K562 (cell line): Measurements from ENCODE around the gene DDHD1. TPM values are rescaled to one million over a fixed set of nuclear protein-coding genes. Genes with fewer than 3 reads are reported as not detected.

Experiments
- ATAC-seq: fragments of 200-7000 bp; cut with Tn5 transposase; 3 replicates; pipeline ENCODE4 v1.9.1; 2020; ENCODE audit warnings: moderate library complexity
- BruUV-seq: library from RNA; stranded (reverse); fragments of 400-500 nt; replicated peaks from 2 replicates; lab custom pipeline; 2021; lab: Mats Ljungman, UMichigan
- CTCF ChIA-PET: fragments of 300-600 bp; formaldehyde crosslinking; extraction: SDS; loops from one replicate; lab custom pipeline; 2021; ENCODE audit warnings: low intra/inter-chr PET ratio; lab: Yijun Ruan, JAX
- POLR2A ChIA-PET: fragments of 300-600, 350-650 bp; sonication (Branson Sonifier 250); formaldehyde crosslinking; extraction: SDS; loops from one replicate; lab custom pipeline; 2021; ENCODE audit warnings: antibody characterized with exemption, inconsistent platforms; lab: Yijun Ruan, JAX
- DNase-seq, 4 experiments: peaks; one replicate each; pipeline versions ENCODE4 v3.0.0 to v3.0.0-alpha.2; 2011 to 2018; ENCODE audit warnings: low spot score in 3 of 4, mixed read lengths in 3 of 4; ENCODE audit errors: extremely low read depth in 1 of 4
- FAIRE-seq: peaks from 2 replicates; lab custom pipeline; 2011; peaks lifted over from hg19 to GRCh38; lab: Jason Lieb, UNC
- H2AFZ ChIP-seq: 2 replicates; pipeline ENCODE4 v1.6.0; 2011; ENCODE audit warnings: low read depth, low read length, control low read depth, inconsistent platforms
- H3K27ac ChIP-seq: fragments of 200-600 bp; 3 replicates; pipeline ENCODE4 v1.8.0; 2011; ENCODE audit warnings: low read depth, mild to moderate bottlenecking, control low read depth, inconsistent platforms, low read length, moderate library complexity, mixed read lengths; ENCODE audit errors: extremely low read depth
- H3K27me3 ChIP-seq, 2 experiments: fragments of 300-600 bp in 1 of 2; 2 replicates in 1 of 2; 3 replicates in 1 of 2; pipeline versions ENCODE4 v1.6.0 to v1.8.0; 2011; ENCODE audit warnings: inconsistent platforms in 2 of 2, low read length in 2 of 2, mild to moderate bottlenecking in 1 of 2, mixed read lengths in 1 of 2, moderate library complexity in 1 of 2; ENCODE audit not compliant: control insufficient read depth in 2 of 2, insufficient read depth in 2 of 2
- H3K36me3 ChIP-seq: fragments of 300-600 bp; 3 replicates; pipeline ENCODE4 v1.8.0; 2011; ENCODE audit warnings: mild to moderate bottlenecking, low read length, inconsistent platforms; ENCODE audit not compliant: control insufficient read depth, insufficient read depth
- H3K4me1 ChIP-seq, 2 experiments: fragments of 200-600 bp in 1 of 2; replicated peaks in 1 of 2; 2 replicates in 1 of 2; 3 replicates in 1 of 2; pipeline versions ENCODE4 v1.5.1 to v1.8.0; 2011; ENCODE audit warnings: inconsistent platforms in 2 of 2, low read length in 2 of 2, mild to moderate bottlenecking in 1 of 2, mixed read lengths in 1 of 2, moderate library complexity in 1 of 2; ENCODE audit not compliant: control insufficient read depth in 2 of 2, insufficient read depth in 2 of 2
- H3K4me2 ChIP-seq: 2 replicates; pipeline ENCODE4 v1.6.1; 2011; ENCODE audit warnings: low read length, control low read depth, inconsistent platforms, mixed read lengths; ENCODE audit not compliant: insufficient read depth
- H3K4me3 ChIP-seq: fragments of 200-600 bp; sonication (generic), shearing (Covaris generic); 2 replicates; pipeline ENCODE4 v1.5.1; 2016; ENCODE audit warnings: control low read depth, inconsistent platforms
- H3K79me2 ChIP-seq: fragments of 200-600 bp; 3 replicates; pipeline ENCODE4 v1.8.0; 2011; ENCODE audit warnings: low read length, inconsistent platforms; ENCODE audit not compliant: control insufficient read depth, insufficient read depth
- H3K9ac ChIP-seq, 2 experiments: 2 replicates each; pipeline versions ENCODE4 v1.6.0 to v1.6.1; 2011; ENCODE audit warnings: low read depth in 2 of 2, low read length in 2 of 2, control low read depth in 1 of 2, inconsistent platforms in 1 of 2, mild to moderate bottlenecking in 1 of 2, mixed read lengths in 1 of 2; ENCODE audit not compliant: insufficient read depth in 1 of 2
- H3K9me1 ChIP-seq: one replicate; pipeline ENCODE4 v1.6.0; 2011; ENCODE audit warnings: inconsistent platforms, mild to moderate bottlenecking, low read length, moderate library complexity; ENCODE audit not compliant: control insufficient read depth, insufficient read depth
- H3K9me3 ChIP-seq: replicated peaks from 2 replicates; pipeline ENCODE4 v1.5.1; 2011; ENCODE audit warnings: low read depth, low read length, inconsistent platforms; ENCODE audit not compliant: control insufficient read depth, insufficient read depth
- H4K20me1 ChIP-seq: replicated peaks from 2 replicates; pipeline ENCODE4 v1.6.1; 2011; ENCODE audit warnings: low read length, inconsistent platforms, mixed read lengths; ENCODE audit not compliant: control insufficient read depth, insufficient read depth
- CEBPG ChIP-seq, 3 experiments: fragments of 200-800 bp in 1 of 3; sonication (Bioruptor generic) in 1 of 3; sonication (generic) in 1 of 3; formaldehyde crosslinking in 1 of 3; IDR thresholded peaks in 2 of 3; conservative IDR thresholded peaks in 1 of 3; 2 replicates each; pipeline versions ENCODE4 v1.6.1 to v1.8.0; 2016 to 2022; ENCODE audit warnings: missing compliant biosample characterization in 2 of 3, missing genetic modification characterization in 2 of 3, mild to moderate bottlenecking in 1 of 3, missing genetic modification reagents in 1 of 3
- CTBP1 ChIP-seq: fragments of 450-650 bp; IDR thresholded peaks from 2 replicates; pipeline ENCODE4 v1.6.1; 2016; ENCODE audit warnings: borderline replicate concordance
- MAFG ChIP-seq: fragments of 450-650 bp; conservative IDR thresholded peaks from 2 replicates; pipeline ENCODE4 v1.6.1; 2016; ENCODE audit warnings: missing genetic modification characterization, missing compliant biosample characterization
- MECOM ChIP-seq: fragments of 250-450 bp; sonication (Bioruptor Pico); IDR thresholded peaks from 2 replicates; pipeline ENCODE4 v1.8.0; 2022; ENCODE audit warnings: inconsistent platforms
- NR4A1 ChIP-seq, 2 experiments: fragments of 250-450 bp in 1 of 2; fragments of 450-650 bp in 1 of 2; sonication (Bioruptor Pico) in 1 of 2; IDR thresholded peaks; 2 replicates each; pipeline versions ENCODE4 v1.4.0 to v1.6.1; 2016 to 2020; ENCODE audit warnings: mild to moderate bottlenecking in 2 of 2, missing compliant biosample characterization in 1 of 2, missing genetic modification characterization in 1 of 2, moderate library complexity in 1 of 2
- RAD51 ChIP-seq: fragments of 450-650 bp; IDR thresholded peaks from 2 replicates; pipeline ENCODE4 v1.7.1; 2016; ENCODE audit warnings: low read depth, mild to moderate bottlenecking, borderline replicate concordance
- RBM39 ChIP-seq: fragments of 200-400 bp; formaldehyde crosslinking; optimal IDR thresholded peaks from 2 replicates; pipeline ENCODE3; 2018; ENCODE audit warnings: low read depth, low read length
- SAFB ChIP-seq: fragments of 200-400 bp; formaldehyde crosslinking; IDR thresholded peaks from 2 replicates; pipeline ENCODE4 v1.6.1; 2017; ENCODE audit warnings: low read depth, low read length, borderline replicate concordance
- SUPT5H ChIP-seq: fragments of 450-650 bp; IDR thresholded peaks from 2 replicates; pipeline ENCODE4 v1.6.1; 2016
- TRIM28 ChIP-seq: fragments of 450-650 bp; IDR thresholded peaks from 2 replicates; pipeline ENCODE4 v1.6.1; 2017
- ZFPM2 ChIP-seq: fragments of 250-450 bp; sonication (Bioruptor Pico); IDR thresholded peaks from 2 replicates; pipeline ENCODE4 v1.5.1; 2022; ENCODE audit warnings: mild to moderate bottlenecking
- ZNF121 ChIP-seq: sonication (generic); formaldehyde crosslinking; conservative IDR thresholded peaks from 2 replicates; pipeline ENCODE4 v1.8.0; 2022; ENCODE audit warnings: missing genetic modification reagents
- ZNF780A ChIP-seq: fragments of 250-450 bp; sonication (Bioruptor Pico); IDR thresholded peaks from 2 replicates; pipeline ENCODE4 v1.5.0; 2021; ENCODE audit warnings: mild to moderate bottlenecking
- WGBS: fragments of 100-300 bp; shearing (Covaris generic); methylation state at CpG from one replicate; pipeline ENCODE4 v1.1.6; 2016; ENCODE audit warnings: low coverage, mixed read lengths; ENCODE audit not compliant: insufficient coverage; ENCODE audit errors: missing lambda C conversion rate; 5-methylcytosine and 5-hydroxymethylcytosine counted together
- in situ Hi-C: fragments of 300-500 bp; cut with MboI; formaldehyde crosslinking; loops from 4 replicates; pipeline ENCODE4 v1.15.0; 2018; ENCODE audit warnings: inconsistent platforms, mixed read lengths
- intact Hi-C: fragments of 100-400 bp; cut with micrococcal nuclease; formaldehyde crosslinking; loops from 2 replicates; pipeline ENCODE4 v1.14.2; 2022
- polyA plus RNA-seq, 8 experiments: library from polyadenylated mRNA; depleted of rRNA in 4 of 8; stranded (reverse) in 5 of 8; unstranded in 3 of 8; fragments of >200 nt; fragmentation: Nextera tagmentation in 2 of 8; fragmentation: Illumina TruSeq in 1 of 8; extraction: Ambion mirVana in 2 of 8; extraction: Trizol in 1 of 8; gene quantifications; 2 replicates each; pipeline versions ENCODE4 v1.2.1 to v1.2.3, GENCODE V29; 2011 to 2014; ENCODE audit warnings: inconsistent platforms in 1 of 8, missing spikeins in 1 of 8
- total RNA-seq, 7 experiments: library from RNA; depleted of rRNA in 6 of 7; stranded (reverse); fragments of >200 nt in 6 of 7; fragmentation: Illumina TruSeq in 2 of 7; extraction: Trizol in 2 of 7; gene quantifications; 2 replicates each; pipeline versions ENCODE4 v1.2.1 to v1.2.3, GENCODE V29; 2011 to 2021; ENCODE audit warnings: low replicate concordance in 1 of 7
- TF ChIP-seq, protein P1 (sequence below): fragments of 250-450 bp; sonication (Bioruptor Pico); IDR thresholded peaks from 2 replicates; pipeline ENCODE4 v1.8.0; 2021; ENCODE audit warnings: mild to moderate bottlenecking, moderate library complexity
- TF ChIP-seq, protein P2 (sequence below): fragments of 450-650 bp; IDR thresholded peaks from 2 replicates; pipeline ENCODE4 v1.6.1; 2016
- TF ChIP-seq, protein P3 (sequence below): IDR thresholded peaks from 2 replicates; pipeline ENCODE4 v1.6.1; 2012; ENCODE audit warnings: low read depth, low read length, improper control_type of control experiment, borderline replicate concordance
- TF ChIP-seq, protein P4 (sequence below): fragments of 200-400 bp; formaldehyde crosslinking; IDR thresholded peaks from 2 replicates; pipeline ENCODE4 v1.6.1; 2017; ENCODE audit warnings: mild to moderate bottlenecking, low read depth, low read length, moderate library complexity

Gene DDHD1
- total and polyA plus RNA-seq, 9 of the 15 experiments (the other 6 are each of a cell fraction or from before 2014, with no cell fraction given), result 1.2 to 12.3 (median 5.0) TPM

DNA sequence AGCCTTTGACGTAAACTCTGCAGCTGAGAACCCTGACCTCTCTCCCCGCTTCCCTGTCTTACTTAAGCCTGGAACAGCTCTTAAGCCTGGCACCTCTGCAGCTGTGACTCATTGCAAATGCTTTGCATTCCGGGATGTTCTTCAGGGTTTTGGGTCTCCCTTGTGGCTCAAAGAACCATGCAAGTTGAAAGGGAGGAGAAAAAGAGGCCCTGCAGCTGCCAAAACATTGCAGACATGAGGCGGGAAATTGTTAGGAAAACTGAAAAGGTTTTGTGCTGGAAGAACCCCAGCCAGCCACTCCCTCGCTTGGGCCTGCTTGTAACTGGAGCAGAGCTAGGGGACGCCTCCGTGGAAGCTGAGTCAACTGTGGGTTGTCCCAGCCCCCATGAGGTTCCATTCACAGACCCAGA is 142.1 kb downstream of the DDHD1 start:
- Histone ChIP-seq H3K27me3 (no peaks in the 10 kb centered on the region), H3K79me2 (no peaks in the 10 kb centered on the region), H3K4me1 (no peaks in the 10 kb centered on the region), H4K20me1 (no peaks in the 10 kb centered on the region), H3K27ac (no peak overlapping the region), H3K4me2 (peak overlapping the region; percentile 41; the same call in 1 of the 2 replicates), H2AFZ (0 out of 2 replicates have a peak overlapping the region, but pooled peaks have one; percentile 14), H3K9me1 (no peaks in the 10 kb centered on the region), H3K9ac (no peak overlapping the region), H3K4me3 (no peak overlapping the region), H3K9me3 (no peaks in the 10 kb centered on the region), H3K36me3 (no peaks in the 10 kb centered on the region)
- ATAC-seq (peak; percentile 69), DNase-seq (peak in 1 of 4 experiments; percentile 9), FAIRE-seq (no peak)
- no TSS peak for BruUV-seq
- 6% methylated on average over 4 of the region's 7 CpGs for WGBS
- ChIA-PET CTCF (no interaction called here), POLR2A (interaction anchor here (1.0 kb wide), 1 partner anchor 14 kb away, joined by 3 read pairs; no protein-coding TSS in a partner anchor)
- intact Hi-C loops, result no loop called here
- in situ Hi-C loops, result no loop called here
- TF ChIP-seq SAFB (no peak), TRIM28 (no peak), RAD51 (no peak), MAFG (tag) (no peak), CEBPG (CRISPR knock-in tag; IDR thresholded peaks at IDR 0.05) (no peak), CEBPG (tag; conservative IDR thresholded peaks at IDR 0.05 in 1 of 2, IDR thresholded peaks at IDR 0.05 in 1 of 2) (no peak), RBM39 (no peak), ZNF121 (CRISPR knock-in tag) (no peak), CTBP1 (no peak), ZFPM2 (no peak), MECOM (CRISPR knock-in tag) (no peak), ZNF780A (CRISPR knock-in tag) (no peak), SUPT5H (no peak), NR4A1 (CRISPR knock-in tag; IDR thresholded peaks at IDR 0.05) (no peak), NR4A1 (tag; IDR thresholded peaks at IDR 0.05) (no peak)
- TF ChIP-seq, protein P1, sequence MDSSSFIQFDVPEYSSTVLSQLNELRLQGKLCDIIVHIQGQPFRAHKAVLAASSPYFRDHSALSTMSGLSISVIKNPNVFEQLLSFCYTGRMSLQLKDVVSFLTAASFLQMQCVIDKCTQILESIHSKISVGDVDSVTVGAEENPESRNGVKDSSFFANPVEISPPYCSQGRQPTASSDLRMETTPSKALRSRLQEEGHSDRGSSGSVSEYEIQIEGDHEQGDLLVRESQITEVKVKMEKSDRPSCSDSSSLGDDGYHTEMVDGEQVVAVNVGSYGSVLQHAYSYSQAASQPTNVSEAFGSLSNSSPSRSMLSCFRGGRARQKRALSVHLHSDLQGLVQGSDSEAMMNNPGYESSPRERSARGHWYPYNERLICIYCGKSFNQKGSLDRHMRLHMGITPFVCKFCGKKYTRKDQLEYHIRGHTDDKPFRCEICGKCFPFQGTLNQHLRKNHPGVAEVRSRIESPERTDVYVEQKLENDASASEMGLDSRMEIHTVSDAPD, result no peak
- TF ChIP-seq, protein P2, sequence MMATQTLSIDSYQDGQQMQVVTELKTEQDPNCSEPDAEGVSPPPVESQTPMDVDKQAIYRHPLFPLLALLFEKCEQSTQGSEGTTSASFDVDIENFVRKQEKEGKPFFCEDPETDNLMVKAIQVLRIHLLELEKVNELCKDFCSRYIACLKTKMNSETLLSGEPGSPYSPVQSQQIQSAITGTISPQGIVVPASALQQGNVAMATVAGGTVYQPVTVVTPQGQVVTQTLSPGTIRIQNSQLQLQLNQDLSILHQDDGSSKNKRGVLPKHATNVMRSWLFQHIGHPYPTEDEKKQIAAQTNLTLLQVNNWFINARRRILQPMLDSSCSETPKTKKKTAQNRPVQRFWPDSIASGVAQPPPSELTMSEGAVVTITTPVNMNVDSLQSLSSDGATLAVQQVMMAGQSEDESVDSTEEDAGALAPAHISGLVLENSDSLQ, result no peak
- TF ChIP-seq, protein P3, sequence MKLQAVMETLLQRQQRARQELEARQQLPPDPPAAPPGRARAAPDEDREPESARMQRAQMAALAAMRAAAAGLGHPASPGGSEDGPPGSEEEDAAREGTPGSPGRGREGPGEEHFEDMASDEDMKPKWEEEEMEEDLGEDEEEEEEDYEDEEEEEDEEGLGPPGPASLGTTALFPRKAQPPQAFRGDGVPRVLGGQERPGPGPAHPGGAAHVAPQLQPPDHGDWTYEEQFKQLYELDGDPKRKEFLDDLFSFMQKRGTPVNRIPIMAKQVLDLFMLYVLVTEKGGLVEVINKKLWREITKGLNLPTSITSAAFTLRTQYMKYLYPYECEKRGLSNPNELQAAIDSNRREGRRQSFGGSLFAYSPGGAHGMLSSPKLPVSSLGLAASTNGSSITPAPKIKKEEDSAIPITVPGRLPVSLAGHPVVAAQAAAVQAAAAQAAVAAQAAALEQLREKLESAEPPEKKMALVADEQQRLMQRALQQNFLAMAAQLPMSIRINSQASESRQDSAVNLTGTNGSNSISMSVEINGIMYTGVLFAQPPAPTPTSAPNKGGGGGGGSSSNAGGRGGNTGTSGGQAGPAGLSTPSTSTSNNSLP, result no peak
- TF ChIP-seq, protein P4, sequence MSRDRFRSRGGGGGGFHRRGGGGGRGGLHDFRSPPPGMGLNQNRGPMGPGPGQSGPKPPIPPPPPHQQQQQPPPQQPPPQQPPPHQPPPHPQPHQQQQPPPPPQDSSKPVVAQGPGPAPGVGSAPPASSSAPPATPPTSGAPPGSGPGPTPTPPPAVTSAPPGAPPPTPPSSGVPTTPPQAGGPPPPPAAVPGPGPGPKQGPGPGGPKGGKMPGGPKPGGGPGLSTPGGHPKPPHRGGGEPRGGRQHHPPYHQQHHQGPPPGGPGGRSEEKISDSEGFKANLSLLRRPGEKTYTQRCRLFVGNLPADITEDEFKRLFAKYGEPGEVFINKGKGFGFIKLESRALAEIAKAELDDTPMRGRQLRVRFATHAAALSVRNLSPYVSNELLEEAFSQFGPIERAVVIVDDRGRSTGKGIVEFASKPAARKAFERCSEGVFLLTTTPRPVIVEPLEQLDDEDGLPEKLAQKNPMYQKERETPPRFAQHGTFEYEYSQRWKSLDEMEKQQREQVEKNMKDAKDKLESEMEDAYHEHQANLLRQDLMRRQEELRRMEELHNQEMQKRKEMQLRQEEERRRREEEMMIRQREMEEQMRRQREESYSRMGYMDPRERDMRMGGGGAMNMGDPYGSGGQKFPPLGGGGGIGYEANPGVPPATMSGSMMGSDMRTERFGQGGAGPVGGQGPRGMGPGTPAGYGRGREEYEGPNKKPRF, result no peak
